ENCODE measurements around the gene POLR2F. TPM values are rescaled to one million over a fixed set of nuclear protein-coding genes. Genes with fewer than 3 reads are reported as not detected.

Gene POLR2F
- total RNA-seq, 2 experiments from 2014 or later: 20.2 to 21.1 TPM

GRCh38 chr22:37926358-37926757 lies 27.1 kb upstream of the POLR2F start:
- H3K27me3 ChIP-seq (ENCODE audit: control insufficient read depth in 1 of 2, insufficient read depth in 2 of 2, low read length in 2 of 2): no peaks in the 10 kb centered on the region
- intact Hi-C loops (cut with DNase I, micrococcal nuclease): no loop called here

GRCh38 chr22:37926771-37927636 lies 26.5 kb upstream of the POLR2F start:
- peaks cover 54% of the 10 kb centered on the region for H3K36me3 ChIP-seq (ENCODE audit: insufficient read depth, low read length)
- intact Hi-C loops (cut with DNase I, micrococcal nuclease): no loop called here
- ChIA-PET CTCF (no interaction called here), POLR2A (no interaction called here)
- no peaks in the 10 kb centered on the region for H3K27me3 ChIP-seq (ENCODE audit: control insufficient read depth in 1 of 2, insufficient read depth in 2 of 2, low read length in 2 of 2)
- Mint-ChIP-seq H3K27me3 (no peaks in the 10 kb centered on the region), H3K4me3 (no peak overlapping the region), H3K4me1 (ENCODE audit: low read depth) (peaks cover 4% of the 10 kb centered on the region), H3K9me3 (no peaks in the 10 kb centered on the region), H3K27ac (no peak overlapping the region), H3K36me3 (ENCODE audit: low read depth) (peaks cover 30% of the 10 kb centered on the region)
- H3K4me1 ChIP-seq (ENCODE audit: insufficient read depth, low read length): no peaks in the 10 kb centered on the region
- no peak overlapping the region for H3K4me3 ChIP-seq (ENCODE audit: low read length)
- TF ChIP-seq CTCF (IDR thresholded peaks at IDR 0.05): no peak
- no peak overlapping the region for H3K27ac ChIP-seq (ENCODE audit: low read depth in 1 of 2, low read length in 2 of 2)
- no peaks in the 10 kb centered on the region for H3K9me3 ChIP-seq (ENCODE audit: control insufficient read depth in 1 of 2, insufficient read depth in 1 of 2, low read length in 2 of 2)
- DNase-seq (no peak), ATAC-seq (ENCODE audit: poor library complexity) (no peak)

More at GRCh38 chr22:37926358-37926757, 27.1 kb upstream of the POLR2F start:
- no peak for ATAC-seq (ENCODE audit: poor library complexity)
- H3K27ac ChIP-seq (ENCODE audit: low read depth in 1 of 2, low read length in 2 of 2): no peak overlapping the region
- peaks cover 52% of the 10 kb centered on the region for H3K36me3 ChIP-seq (ENCODE audit: insufficient read depth, low read length)
- H3K4me1 ChIP-seq (ENCODE audit: insufficient read depth, low read length): no peaks in the 10 kb centered on the region
- Mint-ChIP-seq H3K4me3 (no peak overlapping the region), H3K36me3 (ENCODE audit: low read depth) (peaks cover 34% of the 10 kb centered on the region), H3K4me1 (ENCODE audit: low read depth) (peaks cover 4% of the 10 kb centered on the region), H3K27me3 (no peaks in the 10 kb centered on the region), H3K9me3 (no peaks in the 10 kb centered on the region), H3K27ac (no peak overlapping the region)
- POLR2A ChIA-PET: no interaction called here
- TF ChIP-seq CTCF (IDR thresholded peaks at IDR 0.05): no peak
- no peak overlapping the region for H3K4me3 ChIP-seq (ENCODE audit: low read length)
- no peak for DNase-seq
- CTCF ChIA-PET: no interaction called here
- H3K9me3 ChIP-seq (ENCODE audit: control insufficient read depth in 1 of 2, insufficient read depth in 1 of 2, low read length in 2 of 2): no peaks in the 10 kb centered on the region

GRCh38 chr22:37927637-37927936 lies 25.9 kb upstream of the POLR2F start:
- ChIA-PET CTCF (no interaction called here), POLR2A (no interaction called here)
- intact Hi-C loops (cut with DNase I, micrococcal nuclease): no loop called here
- no peak overlapping the region for H3K4me3 Mint-ChIP-seq
- H3K9me3 Mint-ChIP-seq: no peaks in the 10 kb centered on the region
- no peaks in the 10 kb centered on the region for H3K4me1 ChIP-seq (ENCODE audit: insufficient read depth, low read length)
- H3K27me3 Mint-ChIP-seq: no peaks in the 10 kb centered on the region
- peaks cover 56% of the 10 kb centered on the region for H3K36me3 ChIP-seq (ENCODE audit: insufficient read depth, low read length)
- no peaks in the 10 kb centered on the region for H3K27me3 ChIP-seq (ENCODE audit: control insufficient read depth in 1 of 2, insufficient read depth in 2 of 2, low read length in 2 of 2)
- no peak for TF ChIP-seq CTCF (IDR thresholded peaks at IDR 0.05)
- no peak overlapping the region for H3K27ac Mint-ChIP-seq
- H3K36me3 Mint-ChIP-seq (ENCODE audit: low read depth): peaks cover 30% of the 10 kb centered on the region
- no peaks in the 10 kb centered on the region for H3K9me3 ChIP-seq (ENCODE audit: control insufficient read depth in 1 of 2, insufficient read depth in 1 of 2, low read length in 2 of 2)
- no peak overlapping the region for H3K4me3 ChIP-seq (ENCODE audit: low read length)
- no peak for DNase-seq
- H3K4me1 Mint-ChIP-seq (ENCODE audit: low read depth): peaks cover 4% of the 10 kb centered on the region
- no peak overlapping the region for H3K27ac ChIP-seq (ENCODE audit: low read depth in 1 of 2, low read length in 2 of 2)
- no peak for ATAC-seq (ENCODE audit: poor library complexity)
